Measurements from ENCODE around the gene HAX1. TPM values are rescaled to one million over a fixed set of nuclear protein-coding genes. Genes with fewer than 3 reads are reported as not detected.
A peak's percentile ranks its signal among the peaks of the same experiment; 100 is the strongest.
"Not testable (repeated sequence)": the region's sequence is repeated elsewhere in the genome, so short reads cannot be mapped to it uniquely, and the experiment has no call there.

The HAX1 gene
- total RNA-seq, 1 donor from 2014 or later = 82.2 TPM

DNA sequence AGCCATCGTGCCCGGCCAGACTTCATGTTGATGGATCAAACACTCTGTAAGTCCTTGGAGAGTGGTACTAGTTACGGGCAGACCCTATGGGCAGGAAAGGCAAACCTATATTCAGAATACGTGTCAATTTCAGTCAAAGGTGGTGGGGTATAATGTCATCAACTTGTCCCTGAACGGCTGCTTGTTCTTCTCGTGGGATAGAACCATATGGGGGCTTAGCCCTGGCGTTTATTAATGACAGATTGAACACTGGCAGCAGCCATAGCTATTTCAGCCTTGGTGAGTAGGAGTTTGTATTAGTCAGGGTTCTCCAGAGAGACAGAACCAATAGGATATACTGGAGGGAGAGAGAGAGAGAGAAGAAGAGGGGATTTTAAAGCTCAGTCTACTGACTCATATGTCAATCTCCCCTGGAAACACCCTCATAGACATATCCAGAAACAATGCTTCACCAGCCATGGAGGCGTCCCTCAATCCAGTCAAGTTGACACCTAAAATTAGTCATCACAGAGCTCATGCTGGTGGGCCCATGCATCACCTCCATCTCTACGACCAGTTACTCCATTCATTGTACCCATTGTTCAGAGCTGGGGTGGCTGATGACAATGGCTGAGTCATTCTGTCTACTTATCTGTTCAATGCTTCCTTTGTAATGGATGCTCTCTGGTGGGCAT is 32.4 kb downstream of the HAX1 start:
- DNase-seq (ENCODE audit: low read depth) (peak; percentile 45), FAIRE-seq (no peak)
- Histone ChIP-seq H3K27ac (ENCODE audit: low read depth, low read length) (no peak overlapping the region), H4K20me1 (ENCODE audit: insufficient read depth, low read length) (no peaks in the 10 kb centered on the region), H3K9me3 (ENCODE audit: insufficient read depth, low read depth, low read length) (no peaks in the 10 kb centered on the region), H3K9ac (ENCODE audit: low read length) (no peak overlapping the region), H3K36me3 (ENCODE audit: insufficient read depth, low read length) (no peaks in the 10 kb centered on the region), H3K4me3 (ENCODE audit: insufficient read depth, low read depth, low read length) (no peak overlapping the region), H3K79me2 (ENCODE audit: insufficient read depth, low read length) (no peaks in the 10 kb centered on the region), H3K4me2 (ENCODE audit: low read length) (no peak overlapping the region), H2AFZ (ENCODE audit: low read depth, low read length) (no peak overlapping the region), H3K4me1 (ENCODE audit: insufficient read depth, low read length) (peaks cover 3% of the 10 kb centered on the region), H3K27me3 (ENCODE audit: insufficient read depth, low read length) (no peaks in the 10 kb centered on the region)
- no peaks in the 10 kb centered on the region for H3K27me3 Mint-ChIP-seq (ENCODE audit: low read depth, unreplicated experiment)
- TF ChIP-seq EZH2 (IDR thresholded peaks at IDR 0.05; ENCODE audit: insufficient read depth, low read length) = no peak
- TF ChIP-seq, protein P1, sequence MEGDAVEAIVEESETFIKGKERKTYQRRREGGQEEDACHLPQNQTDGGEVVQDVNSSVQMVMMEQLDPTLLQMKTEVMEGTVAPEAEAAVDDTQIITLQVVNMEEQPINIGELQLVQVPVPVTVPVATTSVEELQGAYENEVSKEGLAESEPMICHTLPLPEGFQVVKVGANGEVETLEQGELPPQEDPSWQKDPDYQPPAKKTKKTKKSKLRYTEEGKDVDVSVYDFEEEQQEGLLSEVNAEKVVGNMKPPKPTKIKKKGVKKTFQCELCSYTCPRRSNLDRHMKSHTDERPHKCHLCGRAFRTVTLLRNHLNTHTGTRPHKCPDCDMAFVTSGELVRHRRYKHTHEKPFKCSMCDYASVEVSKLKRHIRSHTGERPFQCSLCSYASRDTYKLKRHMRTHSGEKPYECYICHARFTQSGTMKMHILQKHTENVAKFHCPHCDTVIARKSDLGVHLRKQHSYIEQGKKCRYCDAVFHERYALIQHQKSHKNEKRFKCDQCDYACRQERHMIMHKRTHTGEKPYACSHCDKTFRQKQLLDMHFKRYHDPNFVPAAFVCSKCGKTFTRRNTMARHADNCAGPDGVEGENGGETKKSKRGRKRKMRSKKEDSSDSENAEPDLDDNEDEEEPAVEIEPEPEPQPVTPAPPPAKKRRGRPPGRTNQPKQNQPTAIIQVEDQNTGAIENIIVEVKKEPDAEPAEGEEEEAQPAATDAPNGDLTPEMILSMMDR (IDR thresholded peaks at IDR 0.05; ENCODE audit: insufficient read depth, low read depth, low read length) = no peak
- H3K9me3 Mint-ChIP-seq (ENCODE audit: unreplicated experiment) = peaks cover 10% of the 10 kb centered on the region
- H3K36me3 Mint-ChIP-seq (ENCODE audit: low read depth, unreplicated experiment) = peaks cover 2% of the 10 kb centered on the region
- H3K4me1 Mint-ChIP-seq (ENCODE audit: low read depth, unreplicated experiment) = peaks cover 24% of the 10 kb centered on the region
- H3K4me3 Mint-ChIP-seq (ENCODE audit: unreplicated experiment) = peak overlapping the region; percentile 14
- peak overlapping the region; percentile 26 for H3K27ac Mint-ChIP-seq (ENCODE audit: unreplicated experiment)

GRCh38 chr1:154306151-154306550 is 33.7 kb downstream of the HAX1 start:
- DNase-seq (ENCODE audit: low read depth) (peak; percentile 63), FAIRE-seq (no peak)
- Mint-ChIP-seq H3K27me3 (ENCODE audit: low read depth, unreplicated experiment) (no peaks in the 10 kb centered on the region), H3K36me3 (ENCODE audit: low read depth, unreplicated experiment) (peaks cover 2% of the 10 kb centered on the region), H3K9me3 (ENCODE audit: unreplicated experiment) (peaks cover 10% of the 10 kb centered on the region), H3K4me1 (ENCODE audit: low read depth, unreplicated experiment) (peaks cover 24% of the 10 kb centered on the region), H3K27ac (ENCODE audit: unreplicated experiment) (no peak overlapping the region), H3K4me3 (ENCODE audit: unreplicated experiment) (no peak overlapping the region)
- Histone ChIP-seq H3K9me3 (ENCODE audit: insufficient read depth, low read depth, low read length) (no peaks in the 10 kb centered on the region), H3K4me2 (ENCODE audit: low read length) (no peak overlapping the region), H3K9ac (ENCODE audit: low read length) (no peak overlapping the region), H3K4me3 (ENCODE audit: insufficient read depth, low read depth, low read length) (no peak overlapping the region), H3K36me3 (ENCODE audit: insufficient read depth, low read length) (no peaks in the 10 kb centered on the region), H3K27me3 (ENCODE audit: insufficient read depth, low read length) (no peaks in the 10 kb centered on the region), H2AFZ (ENCODE audit: low read depth, low read length) (no peak overlapping the region), H4K20me1 (ENCODE audit: insufficient read depth, low read length) (no peaks in the 10 kb centered on the region), H3K4me1 (ENCODE audit: insufficient read depth, low read length) (peaks cover 3% of the 10 kb centered on the region), H3K79me2 (ENCODE audit: insufficient read depth, low read length) (no peaks in the 10 kb centered on the region), H3K27ac (ENCODE audit: low read depth, low read length) (no peak overlapping the region)
- TF ChIP-seq, protein P1 (IDR thresholded peaks at IDR 0.05; ENCODE audit: insufficient read depth, low read depth, low read length) = no peak
- no peak for TF ChIP-seq EZH2 (IDR thresholded peaks at IDR 0.05; ENCODE audit: insufficient read depth, low read length)

- FAIRE-seq; H3K9ac ChIP-seq (ENCODE audit: low read length); H3K36me3 Mint-ChIP-seq (ENCODE audit: low read depth, unreplicated experiment); H3K4me3 Mint-ChIP-seq (ENCODE audit: unreplicated experiment); H3K9me3 ChIP-seq (ENCODE audit: insufficient read depth, low read depth, low read length); H2AFZ ChIP-seq (ENCODE audit: low read depth, low read length); H3K36me3 ChIP-seq (ENCODE audit: insufficient read depth, low read length); H4K20me1 ChIP-seq (ENCODE audit: insufficient read depth, low read length); H3K27ac ChIP-seq (ENCODE audit: low read depth, low read length); H3K27ac Mint-ChIP-seq (ENCODE audit: unreplicated experiment); H3K27me3 Mint-ChIP-seq (ENCODE audit: low read depth, unreplicated experiment); DNase-seq (ENCODE audit: low read depth); H3K4me1 ChIP-seq (ENCODE audit: insufficient read depth, low read length); H3K79me2 ChIP-seq (ENCODE audit: insufficient read depth, low read length); H3K4me3 ChIP-seq (ENCODE audit: insufficient read depth, low read depth, low read length); H3K27me3 ChIP-seq (ENCODE audit: insufficient read depth, low read length); H3K4me2 ChIP-seq (ENCODE audit: low read length): not testable (repeated sequence)
- Mint-ChIP-seq H3K4me1 (ENCODE audit: low read depth, unreplicated experiment) (peaks cover 24% of the 10 kb centered on the region), H3K9me3 (ENCODE audit: unreplicated experiment) (peaks cover 10% of the 10 kb centered on the region)
Measured at GRCh38 chr1:154307670-154308270, 35.3 kb downstream of the HAX1 start.

DNA sequence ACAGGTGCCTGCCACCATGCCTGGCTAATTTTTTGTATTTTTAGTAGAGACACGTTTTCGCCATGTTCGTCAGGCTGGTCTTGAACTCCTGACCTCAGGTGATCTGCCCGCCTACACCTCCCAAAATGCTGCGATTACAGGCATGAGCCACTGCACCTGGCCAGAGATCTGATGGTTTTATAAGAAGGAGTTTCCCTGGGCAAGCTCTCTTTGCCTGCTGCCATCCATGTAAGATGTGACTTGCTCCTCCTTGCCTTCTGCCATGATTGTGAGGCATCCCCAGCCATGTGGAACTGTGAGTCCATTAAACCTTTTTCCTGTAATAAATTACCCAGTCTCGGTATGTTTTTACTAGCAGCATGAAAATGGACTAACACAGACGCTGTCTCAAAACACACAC is 36.7 kb downstream of the HAX1 start:
- not testable (repeated sequence) for H3K27me3 ChIP-seq (ENCODE audit: insufficient read depth, low read length); H3K27me3 Mint-ChIP-seq (ENCODE audit: low read depth, unreplicated experiment); H3K4me3 Mint-ChIP-seq (ENCODE audit: unreplicated experiment); H2AFZ ChIP-seq (ENCODE audit: low read depth, low read length); H3K9me3 ChIP-seq (ENCODE audit: insufficient read depth, low read depth, low read length); H3K36me3 Mint-ChIP-seq (ENCODE audit: low read depth, unreplicated experiment); H3K27ac ChIP-seq (ENCODE audit: low read depth, low read length); H3K9ac ChIP-seq (ENCODE audit: low read length); H3K36me3 ChIP-seq (ENCODE audit: insufficient read depth, low read length); FAIRE-seq; H3K27ac Mint-ChIP-seq (ENCODE audit: unreplicated experiment); DNase-seq (ENCODE audit: low read depth); H3K4me1 ChIP-seq (ENCODE audit: insufficient read depth, low read length); H3K4me2 ChIP-seq (ENCODE audit: low read length); H3K4me3 ChIP-seq (ENCODE audit: insufficient read depth, low read depth, low read length); H3K79me2 ChIP-seq (ENCODE audit: insufficient read depth, low read length); H4K20me1 ChIP-seq (ENCODE audit: insufficient read depth, low read length)
- peaks cover 24% of the 10 kb centered on the region for H3K4me1 Mint-ChIP-seq (ENCODE audit: low read depth, unreplicated experiment)
- peaks cover 10% of the 10 kb centered on the region for H3K9me3 Mint-ChIP-seq (ENCODE audit: unreplicated experiment)

Data from astrocyte (in vitro differentiated cells and primary cell).